ENCODE results near the gene DLGAP4.

DLGAP4 gene

GRCh38 chr20:36333841-36334240 lies 27.7 kb downstream of the DLGAP4 start:
- no peak for DNase-seq

GRCh38 chr20:36334281-36335205 lies 28.4 kb downstream of the DLGAP4 start:
- DNase-seq, result no peak

- DNase-seq, result no peak
Observed at GRCh38 chr20:36335206-36335870, 29.2 kb downstream of the DLGAP4 start.

DNA sequence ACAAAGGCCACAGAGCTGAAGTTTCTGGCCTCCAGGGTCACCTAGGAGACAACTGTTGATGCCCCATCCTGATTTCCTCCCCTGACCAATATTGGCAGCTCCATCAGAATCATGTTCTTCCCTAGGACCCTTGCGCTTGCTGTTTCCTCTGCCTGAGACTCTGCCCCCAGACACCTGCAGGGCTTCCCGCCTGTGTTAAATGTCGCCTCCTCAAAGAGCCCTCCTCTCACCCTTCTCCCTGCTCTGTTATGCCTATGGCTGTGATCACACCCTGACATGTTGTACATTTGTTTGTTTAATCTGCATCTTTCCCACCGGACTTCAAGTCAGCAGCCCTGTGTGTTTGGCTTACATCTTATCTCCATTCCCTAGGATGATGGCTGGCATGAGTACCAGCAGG lies 30.1 kb downstream of the DLGAP4 start:
- no peak for DNase-seq

GRCh38 chr20:36336954-36337704 lies 31.0 kb downstream of the DLGAP4 start:
- DNase-seq, result no peak

DNA sequence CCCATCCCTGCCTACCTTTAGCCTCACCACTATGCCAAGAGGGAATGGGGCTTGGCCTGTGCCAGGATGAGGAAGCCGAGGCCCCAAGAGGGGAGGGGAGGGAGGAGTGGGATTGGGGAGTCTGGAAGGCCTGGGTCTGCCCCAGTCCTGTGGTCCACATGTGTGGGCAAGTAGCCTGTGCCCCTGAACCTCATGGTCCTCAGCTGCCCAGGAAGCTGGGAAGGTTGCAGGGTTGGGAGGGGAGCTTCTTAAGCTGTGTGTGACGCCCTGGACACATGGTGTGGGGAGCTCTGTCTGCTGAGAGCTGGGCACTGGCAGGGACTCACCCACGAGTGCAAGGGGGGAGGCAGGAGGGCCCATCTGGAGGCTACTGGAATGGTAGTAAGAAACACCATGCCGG lies 31.7 kb downstream of the DLGAP4 start:
- no peak for DNase-seq

DNA sequence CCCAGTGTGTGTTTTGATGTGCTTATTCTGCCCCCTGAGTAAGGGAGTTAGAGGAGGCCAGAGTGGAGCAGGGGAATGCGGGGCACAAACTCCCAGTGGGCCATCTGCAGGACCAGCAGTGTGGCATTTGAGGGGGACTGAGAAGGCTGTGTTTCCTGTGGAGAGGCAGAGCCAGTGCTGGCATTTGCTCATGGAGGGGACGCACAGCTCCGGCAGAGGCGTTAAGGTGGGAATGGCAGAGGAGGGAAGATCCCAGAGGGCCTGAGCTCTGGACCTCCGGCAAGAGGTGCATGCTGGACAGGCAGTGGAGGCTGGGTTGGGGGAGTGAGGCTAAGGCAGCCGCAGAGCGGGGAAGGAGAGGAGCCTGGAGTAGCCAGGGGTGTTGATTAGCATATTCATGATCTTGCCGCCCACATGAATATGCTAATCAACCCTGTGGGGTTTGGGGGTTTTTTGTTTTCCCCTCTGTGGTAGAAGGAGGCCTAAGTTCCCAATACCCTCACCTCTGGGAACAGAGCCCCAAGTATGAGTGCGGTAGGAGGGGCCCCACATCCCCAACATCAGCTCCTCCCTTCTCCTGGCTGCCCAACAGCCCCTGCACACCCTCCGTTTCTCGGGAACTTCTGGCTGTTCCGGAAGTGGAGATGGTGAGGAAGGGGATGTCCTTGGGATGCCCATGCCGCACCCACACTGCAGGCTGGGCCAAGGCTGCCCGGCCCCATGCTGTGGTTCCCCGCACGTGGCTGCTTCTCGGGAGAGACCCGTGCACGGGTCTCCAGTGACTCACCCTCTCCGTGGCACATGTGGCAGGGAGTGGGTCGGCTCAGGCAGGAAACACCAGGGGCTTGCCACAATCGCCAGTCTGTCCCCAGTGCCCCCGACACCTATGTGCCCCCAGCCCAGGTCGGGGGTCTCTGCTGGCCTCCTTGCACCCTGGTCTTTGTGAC lies 33.8 kb downstream of the DLGAP4 start:
- no peak for DNase-seq

DNA sequence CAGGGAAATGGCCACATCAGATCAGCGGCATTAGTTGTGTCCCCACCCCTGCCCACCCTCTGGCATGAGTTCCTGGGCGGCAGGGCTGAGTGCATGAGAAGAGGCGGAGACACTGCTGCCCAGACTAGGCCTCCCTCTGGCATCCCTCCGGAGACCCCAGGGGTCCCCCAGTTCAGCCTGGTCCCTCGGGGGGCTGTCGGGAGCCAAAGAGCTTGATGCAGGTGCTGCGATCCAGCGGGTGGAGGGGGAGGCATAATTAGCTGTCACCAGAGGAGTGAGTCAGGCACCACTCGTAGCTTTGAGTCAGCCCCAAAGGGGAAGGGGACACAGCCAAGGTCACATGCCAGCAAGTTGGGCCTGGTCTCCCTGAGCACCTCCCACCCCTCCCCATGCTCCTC lies 34.5 kb downstream of the DLGAP4 start:
- DNase-seq, result no peak

DNA sequence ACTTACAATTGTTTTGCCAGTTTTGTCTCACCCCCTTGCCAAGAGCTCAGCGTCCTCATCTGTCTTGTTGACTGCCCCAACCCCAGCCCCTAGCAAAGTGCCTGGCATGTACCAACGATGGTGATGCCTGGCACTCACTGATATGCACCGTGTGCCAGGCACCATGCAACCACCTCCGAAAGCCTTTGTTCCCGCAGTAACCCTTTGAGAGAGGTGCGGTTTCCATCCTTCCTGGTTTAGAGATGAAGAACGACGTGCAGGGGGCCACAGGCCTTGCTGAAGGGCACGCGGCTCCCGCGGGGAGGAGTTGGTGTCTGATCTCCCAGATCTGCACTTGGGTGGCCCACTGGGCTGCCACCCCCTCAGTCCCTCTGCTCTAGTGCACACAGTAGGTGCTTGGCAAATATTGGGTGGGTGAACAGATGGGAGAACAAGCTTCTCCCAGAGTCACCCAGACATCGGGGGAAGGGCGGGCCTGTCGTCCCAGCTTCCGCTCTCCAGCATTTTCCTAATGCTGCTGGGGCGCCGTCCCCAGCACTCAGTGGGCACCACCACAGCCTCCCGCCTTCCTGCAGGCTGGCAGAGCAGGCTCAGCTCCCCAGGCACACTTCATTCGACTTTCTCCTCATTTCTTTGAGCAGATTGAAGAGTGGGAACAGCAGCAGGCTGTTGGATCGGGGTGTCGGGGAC lies 35.3 kb downstream of the DLGAP4 start:
- DNase-seq, result no peak

DNA sequence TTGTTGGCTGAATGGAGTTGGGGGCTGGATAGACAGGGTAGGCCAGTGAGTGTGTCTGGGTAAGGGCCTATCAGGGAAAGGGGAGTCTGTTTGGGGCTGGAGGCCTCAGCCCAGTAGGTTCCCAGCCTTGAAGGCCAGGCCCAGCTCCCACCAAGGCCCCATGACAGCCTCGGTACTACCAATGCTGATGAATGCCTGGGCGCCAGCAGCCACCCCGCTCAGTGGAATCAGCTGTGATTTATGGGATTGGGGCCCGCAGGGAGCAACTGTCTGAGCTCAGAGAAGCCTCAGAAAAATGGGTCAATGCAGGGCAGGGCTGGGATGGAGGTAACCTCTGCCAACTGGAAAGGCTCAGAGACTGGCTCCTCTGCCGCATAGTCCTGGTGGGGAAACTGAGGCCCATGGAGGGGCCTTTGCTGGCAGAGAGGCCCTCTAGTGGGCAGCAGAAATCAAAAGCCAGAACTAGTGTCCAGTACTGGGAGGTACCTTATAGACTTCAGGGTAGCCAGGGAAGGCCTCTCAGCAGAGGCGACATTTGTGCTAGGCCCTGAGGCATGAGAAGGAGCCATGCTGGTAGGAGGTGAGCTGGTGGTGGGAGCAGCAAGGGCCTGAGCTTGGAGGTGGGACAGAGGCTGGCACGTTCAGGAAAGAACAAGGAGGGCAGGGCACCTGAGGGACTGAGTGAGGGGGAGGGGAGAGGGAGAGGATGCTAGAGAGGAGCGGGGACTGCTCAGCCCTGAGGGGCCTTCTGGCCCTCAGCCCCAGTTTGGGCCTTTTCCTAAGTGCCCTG lies 36.4 kb downstream of the DLGAP4 start:
- DNase-seq, result no peak

DNA sequence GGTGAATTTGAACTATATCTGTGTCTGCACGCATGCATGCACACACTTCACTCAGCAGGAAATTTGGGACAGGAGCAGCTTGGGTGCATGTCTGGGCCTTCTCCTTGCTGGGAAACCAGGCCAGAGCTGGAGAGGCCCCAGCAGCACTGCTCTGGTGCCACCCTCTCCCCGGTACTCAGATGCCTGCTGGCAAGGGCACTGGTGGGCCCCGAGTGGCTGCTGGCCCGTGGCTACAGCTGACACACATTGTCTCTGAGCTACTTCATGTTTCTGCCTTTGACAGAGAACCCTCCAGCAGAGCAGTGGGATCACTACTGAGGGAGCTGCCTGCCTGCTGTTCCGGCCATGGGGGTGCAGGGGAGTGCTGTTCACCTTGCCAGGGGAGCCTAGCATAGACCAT lies 37.5 kb downstream of the DLGAP4 start:
- no peak for DNase-seq

DNA sequence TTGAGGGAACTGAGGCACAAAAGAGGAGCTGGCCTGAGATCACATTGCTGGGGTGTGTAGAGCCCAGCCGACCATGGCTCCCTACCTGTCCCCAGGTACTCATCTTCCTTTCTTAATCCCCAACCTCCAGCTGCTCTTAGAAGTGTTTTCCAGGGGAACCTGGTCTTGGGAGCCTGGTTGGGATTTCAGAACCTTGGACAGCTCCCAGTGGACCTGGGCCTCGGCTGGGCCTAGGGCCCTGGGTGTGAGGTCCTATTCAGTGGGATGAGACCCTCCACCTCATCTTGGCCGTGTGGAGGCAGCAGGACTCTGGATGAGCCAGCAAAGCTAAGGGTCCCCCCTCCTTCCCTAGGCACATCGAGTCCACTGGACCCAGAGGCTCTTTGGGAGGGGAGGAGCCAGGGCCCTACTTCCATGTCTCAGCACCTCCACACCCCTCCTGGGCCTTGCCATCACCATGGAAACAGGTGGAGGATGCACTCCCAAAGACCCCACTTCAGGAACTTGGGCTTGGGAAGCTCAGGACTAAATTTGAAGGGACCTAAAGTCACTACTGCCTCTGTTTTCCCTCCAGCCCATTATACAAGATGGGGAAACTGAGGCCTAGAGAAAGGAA lies 38.5 kb downstream of the DLGAP4 start:
- DNase-seq, result peak in 1 of 2 donors; percentile 10

DNA sequence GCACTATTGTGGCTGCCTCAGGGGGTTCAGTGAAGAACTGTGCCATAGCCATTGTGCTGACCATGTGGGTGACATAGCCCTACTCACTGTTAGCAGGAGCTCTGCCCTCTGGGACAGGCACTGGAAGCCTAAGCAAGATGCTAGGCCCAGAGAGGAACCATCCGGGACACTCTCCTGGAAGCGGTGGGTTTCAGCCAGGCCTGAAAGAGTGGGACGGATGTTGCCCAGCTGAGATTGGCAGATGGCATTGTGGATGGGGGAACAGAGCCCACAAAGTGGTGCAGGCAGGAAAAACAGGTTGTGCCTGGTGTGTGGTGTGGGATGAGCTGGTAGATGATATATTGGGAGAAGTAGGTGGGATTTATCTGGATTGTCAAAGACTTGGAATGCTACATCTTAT lies 40.1 kb downstream of the DLGAP4 start:
- DNase-seq, result no peak

GRCh38 chr20:36349384-36350170 lies 43.4 kb downstream of the DLGAP4 start:
- no peak for DNase-seq

GRCh38 chr20:36350439-36350838 lies 44.3 kb downstream of the DLGAP4 start:
- no peak for DNase-seq

DNA sequence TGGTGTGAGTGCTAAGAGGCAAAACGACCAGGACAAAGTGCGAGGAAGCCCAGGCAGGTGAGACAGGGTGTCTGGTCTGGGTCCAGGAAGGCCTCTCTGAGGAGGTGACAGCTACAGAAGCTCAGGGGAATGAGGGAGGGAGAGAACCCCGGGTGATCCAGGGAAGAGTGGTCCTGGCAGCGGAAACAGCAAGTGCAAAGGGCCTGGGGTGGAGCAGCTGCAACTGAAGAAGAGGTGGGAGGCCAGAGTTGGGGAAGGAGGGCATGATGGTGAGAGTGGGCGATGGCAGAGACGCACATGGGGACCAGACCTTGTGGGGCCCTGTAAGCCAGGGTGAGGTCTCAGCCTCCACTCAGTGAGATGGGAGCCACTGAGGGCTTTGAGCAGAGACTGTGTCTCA lies 45.8 kb downstream of the DLGAP4 start:
- no peak for DNase-seq

- DNase-seq, result no peak
Observed at GRCh38 chr20:36352843-36353553, 46.9 kb downstream of the DLGAP4 start.

- DNase-seq, result no peak
Observed at GRCh38 chr20:36353740-36354139, 47.6 kb downstream of the DLGAP4 start.
